Activated CD8-positive, alpha-beta memory T cell treated with anti-CD3 and anti-CD28 coated beads for 36 hours (primary cell): ENCODE measurements around the gene MEF2A. TPM values are rescaled to one million over a fixed set of nuclear protein-coding genes. Genes with fewer than 3 reads are reported as not detected.
"Not testable (repeated sequence)": the region's sequence is repeated elsewhere in the genome, so short reads cannot be mapped to it uniquely, and the experiment has no call there.

Source experiments
- CTCF ChIA-PET: fragments of 350-600 bp; sonication (Branson Sonifier 250); formaldehyde crosslinking; loops from one replicate; lab custom pipeline; 2021; ENCODE audit warnings: antibody characterized with exemption; lab: Charles Lee
- POLR2A ChIA-PET: fragments of 350-600 bp; sonication (Branson Sonifier 250); formaldehyde crosslinking; loops from one replicate; lab custom pipeline; 2021; ENCODE audit warnings: antibody characterized with exemption; lab: Charles Lee
- total RNA-seq, 2 experiments: library from RNA; stranded (reverse); gene quantifications; one replicate each; pipeline ENCODE4 v1.2.3, GENCODE V29; 2021

Gene MEF2A
- total RNA-seq, 2 experiments from 2014 or later: 21.9 to 23.4 TPM

DNA sequence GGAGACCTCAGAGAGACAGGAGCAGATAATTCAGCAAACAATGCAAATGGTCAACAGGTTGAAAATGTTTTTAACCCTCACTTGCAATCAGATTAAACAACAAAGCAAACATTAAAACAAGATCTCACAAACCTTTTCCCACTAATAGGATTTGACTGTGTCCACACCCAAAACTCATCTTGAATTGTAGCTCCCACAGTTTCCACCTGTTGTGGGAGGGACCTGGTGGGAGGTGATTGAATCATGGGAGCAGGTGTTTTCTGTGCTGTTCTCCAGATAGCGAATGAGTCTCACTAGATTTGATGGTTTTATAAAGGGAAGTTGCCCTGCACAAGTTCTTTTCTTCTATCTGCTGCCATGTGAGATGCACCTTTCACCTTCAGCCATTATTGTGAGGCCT is 168.8 kb downstream of the MEF2A start:
- ChIA-PET POLR2A (no interaction called here), CTCF (no interaction called here)

DNA sequence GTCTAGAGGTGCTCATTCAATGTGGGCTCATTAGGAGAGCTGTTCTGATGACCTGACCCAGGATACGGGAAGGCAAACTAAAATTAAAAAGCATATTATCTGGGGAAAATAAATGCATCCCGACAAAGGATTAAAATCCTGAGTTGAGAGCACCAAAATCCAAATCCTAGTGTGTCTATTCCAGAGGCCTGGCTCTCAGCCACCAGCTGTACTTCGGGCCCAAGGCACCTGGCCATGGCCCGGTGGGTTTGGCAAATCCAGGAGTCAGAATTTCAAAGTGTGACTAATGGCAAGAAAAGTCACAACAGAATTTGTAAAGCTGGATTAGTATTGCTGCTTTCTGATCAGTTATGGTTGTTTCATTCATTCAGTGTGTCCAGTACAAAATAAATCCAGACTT is 170.1 kb downstream of the MEF2A start:
- POLR2A ChIA-PET: no interaction called here

DNA sequence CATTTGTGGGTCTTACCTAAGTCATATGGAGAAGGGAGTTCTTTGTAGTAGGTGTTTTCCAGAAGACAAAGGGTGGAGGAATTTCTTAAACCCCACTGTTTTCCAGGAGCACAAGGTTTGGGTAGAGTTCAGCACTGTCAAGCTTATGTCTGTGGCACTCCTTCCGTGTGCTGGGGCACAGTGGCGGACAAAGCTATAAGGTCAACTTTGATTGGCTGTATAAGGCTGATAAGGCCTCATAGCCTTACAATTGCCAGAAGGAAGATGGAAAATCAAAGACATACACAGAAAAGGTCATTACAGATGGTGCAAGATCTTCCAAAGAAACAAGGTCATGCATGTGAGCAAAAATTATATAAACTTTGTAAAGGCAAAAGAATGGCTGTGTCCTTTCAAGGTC is 170.9 kb downstream of the MEF2A start:
- POLR2A ChIA-PET: no interaction called here
- CTCF ChIA-PET: interaction anchor here (1.4 kb wide), 1 partner anchor 33 kb away, joined by 6 read pairs; no protein-coding TSS in a partner anchor

More for the DNA sequence above, 170.1 kb downstream of the MEF2A start:
- CTCF ChIA-PET: no interaction called here

DNA sequence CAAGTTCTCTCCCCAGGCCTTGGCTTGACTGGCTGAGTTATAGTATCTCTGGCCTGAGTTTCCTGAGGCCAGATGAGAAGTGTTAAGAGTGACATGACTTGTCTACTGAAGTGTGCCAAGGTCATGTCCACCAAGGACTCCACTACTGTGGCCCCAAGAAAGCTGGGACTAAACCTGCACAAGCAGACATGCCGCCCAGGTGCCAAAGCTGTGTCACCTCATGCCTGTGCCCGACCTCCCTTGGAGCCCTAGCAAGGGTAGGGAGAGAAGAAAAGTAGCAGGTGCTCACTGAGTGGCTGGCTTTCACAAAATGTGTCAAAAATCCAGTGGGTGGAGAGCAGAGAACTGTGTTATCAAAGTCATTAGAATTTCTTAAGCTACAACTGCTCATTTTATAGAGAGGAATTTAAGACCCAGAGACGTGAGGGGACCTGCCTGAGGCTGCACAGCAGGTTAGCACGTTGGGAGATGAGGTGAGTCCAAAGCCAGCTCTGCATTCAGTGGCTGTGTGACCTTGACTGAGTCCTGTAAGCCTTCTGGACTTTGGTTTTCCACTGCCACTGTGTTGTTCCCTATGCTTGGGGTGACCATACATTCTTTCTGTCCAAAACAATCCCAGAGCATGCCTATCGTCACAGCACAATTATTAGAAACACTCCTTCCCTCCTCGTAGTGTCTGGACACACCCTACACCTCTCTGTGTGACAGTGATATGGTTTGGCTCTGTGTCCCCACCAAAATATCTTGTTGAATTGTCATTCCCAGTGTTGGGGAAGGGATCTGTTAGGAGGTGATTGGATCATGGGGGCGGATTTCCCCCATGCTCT is 172.4 kb downstream of the MEF2A start:
- POLR2A ChIA-PET: no interaction called here
- CTCF ChIA-PET: interaction anchor here (0.5 to 1.4 kb wide), 3 partner anchors 18 to 80 kb away, joined by 3 to 6 read pairs (median 3); no protein-coding TSS in a partner anchor

DNA sequence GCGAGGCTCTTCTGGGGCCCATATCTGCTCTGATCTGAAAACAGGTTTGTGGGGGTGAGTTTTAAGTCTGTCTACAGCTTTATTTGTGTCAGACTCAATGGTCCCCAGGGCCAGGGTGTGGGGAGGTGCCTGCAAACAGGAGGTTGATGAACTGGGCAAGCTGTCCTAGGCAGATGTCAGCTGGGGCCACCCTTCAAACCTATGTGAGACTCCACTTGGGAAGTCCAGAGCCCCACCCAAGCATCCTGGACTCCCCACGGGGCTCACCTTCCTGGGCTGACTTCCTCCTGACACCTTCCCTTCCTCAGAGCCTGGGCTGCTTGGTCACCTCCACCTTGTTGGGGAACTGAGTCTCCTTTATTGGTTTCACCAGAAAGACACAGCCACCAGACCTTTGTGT is 176.1 kb downstream of the MEF2A start:
- ChIA-PET CTCF (no interaction called here), POLR2A (no interaction called here)

DNA sequence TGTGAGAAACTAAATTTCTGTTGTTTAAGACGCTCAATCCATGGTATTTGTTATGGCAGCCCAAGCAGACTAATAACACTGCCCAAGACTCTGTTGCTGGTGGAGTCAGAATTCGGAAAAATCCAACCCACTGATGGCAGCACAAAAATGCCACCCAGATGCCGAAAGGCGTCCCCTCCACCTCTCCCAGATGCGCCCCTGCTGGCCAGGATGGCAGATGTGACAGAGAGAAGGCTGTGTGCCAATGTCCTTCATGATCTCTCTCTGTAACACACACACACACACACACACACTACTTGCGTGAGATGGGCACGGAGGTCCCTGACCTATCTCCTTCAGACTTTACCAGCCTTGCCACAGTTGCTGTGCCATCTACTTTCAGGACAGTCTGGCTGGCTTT is 178.4 kb downstream of the MEF2A start:
- ChIA-PET POLR2A (no interaction called here), CTCF (no interaction called here)

DNA sequence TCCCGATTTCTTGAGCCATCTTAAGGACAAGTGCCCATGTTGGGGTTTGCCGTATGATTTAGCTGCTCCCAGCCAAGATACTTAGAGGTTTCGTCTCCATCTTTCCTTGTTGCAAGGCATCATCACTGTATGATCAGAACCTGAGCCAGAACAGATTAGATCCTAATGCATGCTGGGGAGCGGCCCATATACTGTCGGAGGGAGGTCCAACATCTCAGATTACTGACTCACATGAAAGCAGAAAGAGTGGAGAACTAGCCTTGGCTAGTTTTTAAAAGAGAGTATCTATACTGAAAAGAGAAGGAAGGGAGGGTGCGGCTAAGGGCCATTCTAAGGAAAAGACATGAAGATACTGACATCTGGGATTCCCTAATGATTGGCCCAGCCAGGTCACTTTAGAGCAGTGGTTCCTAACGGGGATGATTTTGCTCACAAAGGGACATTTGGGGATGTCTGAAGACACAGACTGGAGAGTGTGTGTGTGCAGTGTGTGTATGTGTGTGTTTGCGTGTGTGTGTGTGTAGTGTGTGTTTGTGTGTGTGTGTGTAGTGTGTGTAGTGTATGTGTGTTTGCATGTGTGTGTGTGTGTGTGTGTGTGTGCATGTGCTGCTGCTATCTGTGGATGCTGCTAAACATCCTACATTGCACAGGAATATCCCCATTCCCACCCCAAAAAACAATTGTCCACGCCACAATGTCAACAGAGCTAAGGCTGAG is 179.7 kb downstream of the MEF2A start:
- CTCF ChIA-PET: no interaction called here

DNA sequence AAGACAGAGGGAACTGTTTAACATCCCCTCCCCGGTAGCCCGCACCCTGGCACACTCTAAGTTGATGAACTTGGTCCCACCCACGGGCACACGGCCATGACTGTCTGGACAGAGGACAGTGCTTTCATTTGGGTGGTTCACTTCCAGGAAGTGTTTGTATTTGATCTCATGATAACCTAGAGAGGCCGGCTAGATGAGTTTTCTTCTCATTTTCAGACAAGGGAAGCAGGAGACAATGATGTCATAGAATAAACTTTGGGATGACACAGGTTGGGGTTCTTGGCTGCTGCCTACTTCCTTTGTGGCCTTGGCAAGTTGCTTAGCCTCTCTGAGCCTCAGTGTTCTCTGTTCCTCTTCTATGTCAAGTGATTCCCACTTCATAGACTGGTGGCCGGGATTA is 183.6 kb downstream of the MEF2A start:
- ChIA-PET POLR2A (no interaction called here), CTCF (no interaction called here)

More for the DNA sequence above, 179.7 kb downstream of the MEF2A start:
- POLR2A ChIA-PET: no interaction called here

DNA sequence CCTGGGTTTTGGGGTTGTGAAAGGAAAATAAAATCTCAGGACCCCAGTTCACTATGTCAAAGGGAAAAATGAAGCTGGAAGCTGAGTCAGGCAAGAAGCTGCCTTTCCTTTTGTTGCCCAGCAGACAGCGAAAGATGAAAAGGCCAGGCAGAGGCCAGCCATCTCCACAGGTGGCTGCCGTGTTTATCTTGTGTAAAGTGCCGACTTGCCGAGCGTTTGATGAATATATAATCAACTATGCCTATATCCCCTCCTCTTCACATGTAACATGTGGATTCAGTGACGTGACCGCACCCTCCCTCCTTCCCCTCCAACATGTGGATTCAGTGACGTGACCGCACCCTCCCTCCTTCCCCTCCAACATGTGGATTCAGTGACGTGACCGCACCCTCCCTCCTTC is 184.5 kb downstream of the MEF2A start:
- CTCF ChIA-PET, POLR2A ChIA-PET: not testable (repeated sequence)

DNA sequence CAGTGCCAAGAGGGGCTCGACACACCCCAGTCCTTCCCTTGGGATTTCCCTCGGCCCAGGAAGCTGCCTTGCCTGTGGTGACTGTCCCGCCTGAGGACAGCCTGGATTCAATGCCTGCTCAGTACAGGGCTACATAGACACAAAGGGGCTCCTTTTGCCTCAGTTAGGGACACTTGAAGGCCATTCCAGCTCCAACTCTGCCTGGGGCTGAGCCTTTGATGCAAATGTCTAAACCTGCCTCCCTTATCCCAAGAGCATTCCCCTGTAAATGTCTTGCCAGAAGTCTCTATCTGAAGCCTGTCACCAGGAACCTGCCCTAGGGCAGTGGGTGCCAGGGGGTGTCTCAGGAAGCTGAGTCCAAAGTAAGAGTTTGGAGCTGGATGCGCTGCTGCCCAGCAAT is 186.8 kb downstream of the MEF2A start:
- POLR2A ChIA-PET: no interaction called here
- CTCF ChIA-PET: no interaction called here

DNA sequence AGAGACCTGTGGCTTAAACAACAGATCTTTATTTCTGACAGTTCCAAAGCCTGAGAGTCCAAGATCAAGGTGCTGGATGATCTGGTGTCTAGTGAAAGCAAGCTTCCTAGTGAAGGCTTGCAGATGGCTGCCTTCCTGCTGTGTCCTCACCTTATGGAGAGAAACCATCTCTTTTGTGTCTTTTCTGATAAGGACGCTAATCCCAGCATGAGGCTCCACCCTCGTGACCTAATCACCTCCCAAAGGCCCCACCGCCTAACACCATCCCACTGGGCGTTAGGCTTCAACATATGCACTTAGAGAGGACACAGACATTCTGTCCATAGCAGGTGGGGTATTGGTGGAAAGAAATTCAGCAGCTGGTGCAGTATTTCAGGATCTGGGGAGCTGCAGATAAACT is 187.3 kb downstream of the MEF2A start:
- POLR2A ChIA-PET: no interaction called here

DNA sequence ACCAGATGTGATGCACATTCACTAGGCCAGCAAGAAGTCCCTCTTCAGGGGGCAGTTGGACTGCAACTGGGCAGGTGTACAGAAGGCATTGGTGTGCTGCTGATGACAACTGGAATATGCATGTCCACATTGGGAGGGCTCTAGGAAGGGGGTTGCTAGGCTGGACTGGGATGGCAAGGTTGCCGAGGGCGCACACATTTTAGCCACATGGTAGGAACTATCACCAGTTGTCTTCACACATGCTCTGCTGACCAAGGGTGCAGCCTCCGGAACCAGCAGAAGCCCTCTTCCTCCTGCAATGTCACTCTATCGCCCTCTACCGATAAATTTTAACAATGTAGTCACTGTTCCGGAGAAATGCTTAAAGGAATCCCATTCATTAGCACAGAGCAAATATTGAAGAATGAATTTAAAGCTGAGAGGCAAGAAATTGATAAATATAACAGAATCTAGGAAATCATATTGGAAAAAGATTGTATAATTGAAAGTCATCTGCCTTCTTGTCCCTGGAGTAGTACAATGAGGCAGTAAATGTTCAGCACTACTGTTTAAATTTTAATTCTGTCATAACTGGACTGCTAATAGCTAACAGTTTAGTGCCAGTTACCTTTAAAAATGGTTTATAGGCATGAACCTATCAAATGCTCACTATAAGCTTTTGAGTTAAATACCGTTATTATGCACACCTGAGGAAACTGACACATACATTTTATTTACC is 190.1 kb downstream of the MEF2A start:
- CTCF ChIA-PET: interaction anchor here (0.7 to 2.6 kb wide), 8 partner anchors 15 to 483 kb away, joined by 3 to 10 read pairs (median 4); partner anchors contain the start of gene LYSMD4
- POLR2A ChIA-PET: interaction anchor here (1.1 kb wide), 1 partner anchor 23 kb away, joined by 3 read pairs; the partner anchor contains the start of gene LYSMD4

More for the DNA sequence above, 187.3 kb downstream of the MEF2A start:
- CTCF ChIA-PET: no interaction called here

DNA sequence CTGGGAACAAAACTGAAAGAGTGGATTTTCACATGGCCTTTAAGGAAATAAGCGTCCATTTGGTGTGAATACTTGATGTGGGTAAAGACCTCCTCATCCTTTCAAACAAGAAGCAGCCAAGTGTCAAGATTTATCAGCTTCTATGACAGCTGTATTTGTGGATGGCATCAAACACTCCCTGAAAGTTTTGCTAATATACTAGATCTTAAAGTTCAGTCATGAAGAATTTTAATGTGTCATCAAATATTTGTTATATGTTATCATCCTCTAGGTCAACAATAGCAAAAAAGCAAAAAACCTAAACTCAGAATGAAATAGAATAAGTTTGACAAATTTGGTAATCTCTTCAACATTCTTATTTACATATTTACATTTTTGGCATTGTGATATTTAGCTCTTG is 196.5 kb downstream of the MEF2A start:
- POLR2A ChIA-PET: no interaction called here
- CTCF ChIA-PET: no interaction called here

DNA sequence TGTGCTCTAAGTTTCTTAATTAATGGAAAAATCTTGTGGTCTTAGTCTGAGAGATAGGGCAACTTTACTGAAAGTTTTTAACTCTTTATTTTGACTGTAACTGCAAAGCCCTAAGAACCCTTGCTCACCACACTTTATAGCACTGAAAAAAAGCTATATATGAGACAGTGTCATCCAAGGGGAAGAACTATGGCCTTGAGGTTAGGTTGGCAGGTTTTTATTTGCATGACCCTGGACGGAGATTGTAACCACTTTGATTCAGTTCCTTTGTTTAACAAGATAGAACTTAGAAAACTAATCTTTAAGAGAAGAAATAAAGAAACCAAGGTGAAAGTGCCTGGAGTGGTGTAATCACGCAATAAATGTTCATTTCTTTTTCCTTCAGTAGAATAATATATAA is 198.0 kb downstream of the MEF2A start:
- POLR2A ChIA-PET: no interaction called here
- CTCF ChIA-PET: no interaction called here

DNA sequence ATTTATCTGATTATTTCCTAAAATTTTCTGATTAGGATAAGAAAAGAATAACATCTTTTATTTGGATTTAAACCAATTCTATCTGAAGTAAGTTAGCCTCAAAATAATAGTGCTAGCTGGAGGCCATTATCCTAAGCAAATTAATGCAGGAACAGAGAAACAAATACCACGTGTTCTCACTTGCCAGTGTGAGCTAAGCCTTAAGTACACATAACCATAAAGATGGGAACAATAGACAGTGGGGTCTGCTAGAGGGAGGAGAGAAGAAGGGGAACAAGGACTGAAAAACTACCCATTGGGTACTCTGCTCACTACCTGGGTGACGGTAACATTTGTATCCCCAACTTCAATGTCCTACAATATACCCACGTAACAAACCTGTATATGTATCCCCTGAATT is 198.7 kb downstream of the MEF2A start:
- CTCF ChIA-PET: no interaction called here
- POLR2A ChIA-PET: no interaction called here

Other genes starting within 250 kb of the MEF2A start
- 1 to 10 TPM; 7.0 to 7.7 TPM for gene LYSMD4, start 167.5 kb downstream of the MEF2A start, total RNA-seq